ENCODE results near the gene SLC41A2. TPM values are rescaled to one million over a fixed set of nuclear protein-coding genes. Genes with fewer than 3 reads are reported as not detected.

The SLC41A2 gene
- total and polyA plus RNA-seq, 2 of the 13 experiments (the other 11 are each of a cell fraction or from before 2014, with no cell fraction given), result 2.3 to 12.8 TPM

DNA sequence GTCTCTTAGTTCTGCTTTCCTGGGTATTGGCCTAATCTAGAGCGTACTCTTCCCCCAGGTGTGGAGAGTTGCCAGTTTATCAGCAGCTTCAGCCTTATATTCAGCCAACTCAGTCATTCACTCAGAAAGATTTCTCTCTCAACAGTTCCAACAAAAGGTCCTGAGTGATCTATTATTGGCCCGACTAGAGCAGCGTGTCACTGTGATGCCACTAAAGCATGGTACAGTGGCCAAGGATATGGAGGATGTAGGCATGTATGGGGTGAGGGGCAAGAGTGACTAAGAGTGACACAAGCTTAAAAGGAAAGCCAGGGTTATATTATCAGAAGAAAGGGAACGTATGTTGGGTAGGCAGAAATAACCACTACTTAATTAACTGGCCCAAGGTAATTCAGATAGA lies 32.9 kb upstream of the SLC41A2 start:
- ChIA-PET CTCF (ENCODE audit: low intra/inter-chr PET ratio, low total read pairs) (no interaction called here), POLR2A (no interaction called here)
- no peak for ATAC-seq
- H3K4me3 ChIP-seq (replicated peaks in 1 of 3; ENCODE audit: insufficient read depth in 1 of 3, low read depth in 2 of 3, low read length in 3 of 3), result no peak overlapping the region
- H2AFZ ChIP-seq (ENCODE audit: low read length), result no peak overlapping the region
- in situ Hi-C loops (cut with HindIII; ENCODE audit: extremely low pct_ligation_motif_present, low pct_unique_long_range_greater_than_20kb) (loop anchor here (25.0 kb wide), 1 partner anchor 396 kb away; no protein-coding TSS in a partner anchor), intact Hi-C loops (cut with micrococcal nuclease; ENCODE audit: unreplicated experiment) (no loop called here)
- H3K79me2 ChIP-seq (ENCODE audit: insufficient read depth, low read length), result peaks cover 23% of the 10 kb centered on the region
- H3K4me1 ChIP-seq (ENCODE audit: insufficient read depth, low read length), result peaks cover 32% of the 10 kb centered on the region
- peaks cover 2 to 40% of the 10 kb centered on the region in 2 experiments for H3K36me3 ChIP-seq (replicated peaks in 1 of 2; ENCODE audit: control insufficient read depth in 1 of 2, insufficient read depth in 2 of 2, low read length in 2 of 2)
- no peaks in the 10 kb centered on the region for H4K20me1 ChIP-seq (ENCODE audit: insufficient read depth, low read length)
- no peak for TF ChIP-seq ZNF30 (CRISPR knock-in tag; IDR thresholded peaks at IDR 0.05)
- TF ChIP-seq TGIF2 (CRISPR knock-in tag; IDR thresholded peaks at IDR 0.05), result no peak
- no peak for TF ChIP-seq CBFB (CRISPR knock-in tag; IDR thresholded peaks at IDR 0.05)
- TF ChIP-seq, protein P1, sequence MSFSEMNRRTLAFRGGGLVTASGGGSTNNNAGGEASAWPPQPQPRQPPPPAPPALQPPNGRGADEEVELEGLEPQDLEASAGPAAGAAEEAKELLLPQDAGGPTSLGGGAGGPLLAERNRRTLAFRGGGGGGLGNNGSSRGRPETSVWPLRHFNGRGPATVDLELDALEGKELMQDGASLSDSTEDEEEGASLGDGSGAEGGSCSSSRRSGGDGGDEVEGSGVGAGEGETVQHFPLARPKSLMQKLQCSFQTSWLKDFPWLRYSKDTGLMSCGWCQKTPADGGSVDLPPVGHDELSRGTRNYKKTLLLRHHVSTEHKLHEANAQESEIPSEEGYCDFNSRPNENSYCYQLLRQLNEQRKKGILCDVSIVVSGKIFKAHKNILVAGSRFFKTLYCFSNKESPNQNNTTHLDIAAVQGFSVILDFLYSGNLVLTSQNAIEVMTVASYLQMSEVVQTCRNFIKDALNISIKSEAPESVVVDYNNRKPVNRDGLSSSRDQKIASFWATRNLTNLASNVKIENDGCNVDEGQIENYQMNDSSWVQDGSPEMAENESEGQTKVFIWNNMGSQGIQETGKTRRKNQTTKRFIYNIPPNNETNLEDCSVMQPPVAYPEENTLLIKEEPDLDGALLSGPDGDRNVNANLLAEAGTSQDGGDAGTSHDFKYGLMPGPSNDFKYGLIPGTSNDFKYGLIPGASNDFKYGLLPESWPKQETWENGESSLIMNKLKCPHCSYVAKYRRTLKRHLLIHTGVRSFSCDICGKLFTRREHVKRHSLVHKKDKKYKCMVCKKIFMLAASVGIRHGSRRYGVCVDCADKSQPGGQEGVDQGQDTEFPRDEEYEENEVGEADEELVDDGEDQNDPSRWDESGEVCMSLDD (CRISPR knock-in tag; IDR thresholded peaks at IDR 0.05; ENCODE audit: borderline replicate concordance), result no peak
- TF ChIP-seq ZNF3 (CRISPR knock-in tag; IDR thresholded peaks at IDR 0.05), result no peak
- no peak for TF ChIP-seq CREM (IDR thresholded peaks at IDR 0.05)
- TF ChIP-seq CREM (CRISPR knock-in tag; IDR thresholded peaks at IDR 0.05), result no peak
- TF ChIP-seq, protein P2, sequence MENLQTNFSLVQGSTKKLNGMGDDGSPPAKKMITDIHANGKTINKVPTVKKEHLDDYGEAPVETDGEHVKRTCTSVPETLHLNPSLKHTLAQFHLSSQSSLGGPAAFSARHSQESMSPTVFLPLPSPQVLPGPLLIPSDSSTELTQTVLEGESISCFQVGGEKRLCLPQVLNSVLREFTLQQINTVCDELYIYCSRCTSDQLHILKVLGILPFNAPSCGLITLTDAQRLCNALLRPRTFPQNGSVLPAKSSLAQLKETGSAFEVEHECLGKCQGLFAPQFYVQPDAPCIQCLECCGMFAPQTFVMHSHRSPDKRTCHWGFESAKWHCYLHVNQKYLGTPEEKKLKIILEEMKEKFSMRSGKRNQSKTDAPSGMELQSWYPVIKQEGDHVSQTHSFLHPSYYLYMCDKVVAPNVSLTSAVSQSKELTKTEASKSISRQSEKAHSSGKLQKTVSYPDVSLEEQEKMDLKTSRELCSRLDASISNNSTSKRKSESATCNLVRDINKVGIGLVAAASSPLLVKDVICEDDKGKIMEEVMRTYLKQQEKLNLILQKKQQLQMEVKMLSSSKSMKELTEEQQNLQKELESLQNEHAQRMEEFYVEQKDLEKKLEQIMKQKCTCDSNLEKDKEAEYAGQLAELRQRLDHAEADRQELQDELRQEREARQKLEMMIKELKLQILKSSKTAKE (CRISPR knock-in tag; IDR thresholded peaks at IDR 0.05; ENCODE audit: borderline replicate concordance), result no peak
- TF ChIP-seq TAF1 (CRISPR knock-in tag; IDR thresholded peaks at IDR 0.05), result no peak
- no peak for TF ChIP-seq RFX3 (CRISPR knock-in tag; IDR thresholded peaks at IDR 0.05)
- no peak for TF ChIP-seq ZNF354B (CRISPR knock-in tag; IDR thresholded peaks at IDR 0.05)
- TF ChIP-seq ZFP37 (CRISPR knock-in tag; IDR thresholded peaks at IDR 0.05; ENCODE audit: borderline replicate concordance), result no peak
- no peak overlapping the region for H3K4me2 ChIP-seq (ENCODE audit: low read depth, low read length)
- no peaks in the 10 kb centered on the region for H3K9me3 ChIP-seq (ENCODE audit: low read length)
- H3K9ac ChIP-seq (ENCODE audit: insufficient read depth, low read depth, low read length), result no peak overlapping the region
- FAIRE-seq, result no peak
- no peak overlapping the region for H3K27ac ChIP-seq (ENCODE audit: extremely low read length, insufficient read depth, low read length)
- 97% methylated on average over 3 of the region's 4 CpGs for WGBS (ENCODE audit: low lambda C conversion rate)
- no TSS peak for BruUV-seq (replicated peaks)
- no peaks in the 10 kb centered on the region for H3K27me3 ChIP-seq (ENCODE audit: control insufficient read depth in 1 of 2, insufficient read depth in 2 of 2, low read length in 2 of 2)
- no peak for DNase-seq (ENCODE audit: low spot score)

All from HepG2 (cell line).